Measurements from ENCODE around the gene CMTM7.

GRCh38 chr3:32453346-32453745 lies 61.7 kb downstream of the CMTM7 start:
- TF ChIP-seq POU5F1 (IDR thresholded peaks at IDR 0.05; ENCODE audit: low read depth, low read length) (no peak), RXRA (IDR thresholded peaks at IDR 0.05; ENCODE audit: insufficient read depth, low read depth, low read length) (no peak)
